Fibroblast of lung (primary cell): ENCODE measurements around the gene GPR4. TPM values are rescaled to one million over a fixed set of nuclear protein-coding genes. Genes with fewer than 3 reads are reported as not detected.

Experiments
- DNase-seq, 2 donors: peaks; one replicate each; pipeline versions ENCODE4 v3.0.0 to v3.0.0-alpha.2; 2010; ENCODE audit warnings: low read depth in 2 of 2
- H2AFZ ChIP-seq: 2 replicates; pipeline ENCODE4 v1.5.1; 2012; ENCODE audit warnings: low read length, control low read depth, inconsistent platforms
- H3K27ac ChIP-seq: 2 replicates; pipeline ENCODE4 v1.5.1; 2011; ENCODE audit warnings: low read length, control low read depth; ENCODE audit not compliant: insufficient read depth
- H3K27me3 ChIP-seq: 2 replicates; pipeline ENCODE4 v1.5.1; 2011; ENCODE audit warnings: mild to moderate bottlenecking, low read length; ENCODE audit not compliant: control insufficient read depth, insufficient read depth
- H3K36me3 ChIP-seq: 2 replicates; pipeline ENCODE4 v1.5.1; 2011; ENCODE audit warnings: low read length; ENCODE audit not compliant: control insufficient read depth, insufficient read depth
- H3K4me1 ChIP-seq: 2 replicates; pipeline ENCODE4 v1.5.1; 2011; ENCODE audit warnings: low read length; ENCODE audit not compliant: control insufficient read depth, insufficient read depth; ENCODE audit errors: extremely low read depth
- H3K4me2 ChIP-seq: 2 replicates; pipeline ENCODE4 v1.5.1; 2011; ENCODE audit warnings: low read length, control low read depth; ENCODE audit not compliant: insufficient read depth; ENCODE audit errors: extremely low read depth
- H3K4me3 ChIP-seq, 4 experiments: fragments of 200-600 bp in 1 of 4; sonication (generic) in 1 of 4; replicated peaks in 1 of 4; 2 replicates each; pipeline ENCODE4 v1.5.1; 2011 to 2016; ENCODE audit warnings: low read length in 4 of 4, low read depth in 3 of 4, mild to moderate bottlenecking in 3 of 4, control low read depth in 2 of 4, inconsistent platforms in 1 of 4, mixed read lengths in 1 of 4; ENCODE audit not compliant: insufficient read depth in 1 of 4; ENCODE audit errors: control extremely low read depth in 1 of 4
- H3K79me2 ChIP-seq: 2 replicates; pipeline ENCODE4 v1.5.1; 2012; ENCODE audit warnings: mild to moderate bottlenecking, low read length, inconsistent platforms; ENCODE audit not compliant: control insufficient read depth, insufficient read depth
- H3K9ac ChIP-seq: 2 replicates; pipeline ENCODE4 v1.5.1; 2011; ENCODE audit warnings: mild to moderate bottlenecking, low read length, control low read depth; ENCODE audit not compliant: insufficient read depth
- H3K9me3 ChIP-seq: 2 replicates; pipeline ENCODE4 v1.5.1; 2012; ENCODE audit warnings: low read depth, low read length; ENCODE audit not compliant: control insufficient read depth, insufficient read depth
- H4K20me1 ChIP-seq: 2 replicates; pipeline ENCODE4 v1.5.1; 2011; ENCODE audit warnings: low read length; ENCODE audit not compliant: control insufficient read depth, insufficient read depth; ENCODE audit errors: extremely low read depth
- EZH2 ChIP-seq: IDR thresholded peaks from 2 replicates; pipeline ENCODE4 v1.5.1; 2012; ENCODE audit warnings: low read length, control low read depth, mild to moderate bottlenecking; ENCODE audit errors: missing control alignments
- polyA plus RNA-seq, 2 donors: library from polyadenylated mRNA; depleted of rRNA in 1 of 2; stranded (reverse) in 1 of 2; unstranded in 1 of 2; fragments of >200 nt; gene quantifications; 2 replicates each; pipeline ENCODE4 v1.2.1, GENCODE V29; 2011 to 2012; ENCODE audit warnings: missing spikeins in 1 of 2
- total RNA-seq: library from RNA; depleted of rRNA; stranded (reverse); fragments of >200 nt; gene quantifications from 2 replicates; pipeline ENCODE4 v1.2.1, GENCODE V29; 2014
- TF ChIP-seq, protein P1 (sequence below), 2 donors: IDR thresholded peaks in 1 of 2; conservative IDR thresholded peaks in 1 of 2; 1 replicate in 1 of 2; 2 replicates in 1 of 2; pipeline ENCODE4 v1.5.1; 2011 to 2012; ENCODE audit warnings: low read length in 2 of 2, control low read depth in 1 of 2, inconsistent platforms in 1 of 2, low read depth in 1 of 2, mild to moderate bottlenecking in 1 of 2

GPR4 gene
- total and polyA plus RNA-seq, 2 donors (not counting 1 experiment from before 2014, with no cell fraction given): 0.58 TPM; not detected in 1

DNA sequence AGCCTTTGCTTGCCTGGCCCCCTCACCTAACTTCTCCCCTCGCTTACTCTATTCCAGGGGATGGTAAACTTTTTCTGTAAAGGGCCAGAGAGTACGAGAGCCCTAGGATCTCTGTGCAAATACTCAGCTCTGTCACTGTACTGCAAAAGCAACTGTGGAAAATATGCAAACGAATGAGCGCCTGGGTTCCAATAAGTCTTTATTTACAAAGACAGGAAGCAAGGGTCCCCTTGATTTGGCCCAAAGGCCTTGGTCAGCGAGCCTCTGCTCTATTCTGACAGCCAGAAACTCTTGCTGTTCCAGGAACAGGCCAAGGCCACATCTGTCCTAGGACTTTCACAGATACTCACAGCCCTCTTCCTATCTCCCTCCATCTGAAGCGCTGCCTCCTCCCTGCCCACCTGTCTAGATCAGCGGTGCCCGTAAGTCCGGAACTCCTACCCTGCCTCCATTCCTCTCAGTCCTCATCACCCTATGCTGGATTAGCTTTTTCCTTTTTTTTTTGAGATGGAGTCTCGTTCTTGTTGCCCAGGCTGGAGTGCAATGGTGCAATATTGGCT is 54.7 kb downstream of the GPR4 start:
- Histone ChIP-seq H3K36me3 (no peaks in the 10 kb centered on the region), H3K27ac (no peak overlapping the region), H3K27me3 (no peaks in the 10 kb centered on the region)

DNA sequence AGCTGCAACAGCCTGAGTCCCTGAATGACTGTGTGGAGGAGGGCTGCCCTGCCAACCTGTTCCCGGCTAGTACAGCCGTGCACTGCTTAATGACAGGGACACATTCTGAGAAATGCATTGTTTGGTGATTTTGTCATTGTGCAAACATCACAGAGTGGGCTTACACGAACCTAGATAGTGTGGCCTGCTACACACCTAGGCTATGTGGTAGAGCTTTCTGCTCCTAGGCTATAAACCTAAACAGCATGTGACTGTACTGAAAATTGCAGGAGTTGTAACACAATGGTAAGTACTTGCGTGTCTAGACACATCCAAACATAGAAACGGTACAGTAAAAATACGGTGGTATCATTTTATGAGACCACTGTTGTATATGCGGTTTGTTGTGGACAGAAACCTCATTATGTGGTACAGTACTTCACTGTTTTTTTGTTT is 59.8 kb downstream of the GPR4 start:
- Histone ChIP-seq H4K20me1 (no peaks in the 10 kb centered on the region), H3K9me3 (no peaks in the 10 kb centered on the region), H3K79me2 (no peaks in the 10 kb centered on the region), H3K36me3 (no peaks in the 10 kb centered on the region), H3K27ac (no peak overlapping the region), H3K27me3 (no peaks in the 10 kb centered on the region), H3K4me2 (no peak overlapping the region), H3K4me3 (no peak overlapping the region), H3K9ac (no peak overlapping the region), H3K4me1 (no peaks in the 10 kb centered on the region), H2AFZ (no peak overlapping the region)
- no peak for DNase-seq
- TF ChIP-seq, protein P1, sequence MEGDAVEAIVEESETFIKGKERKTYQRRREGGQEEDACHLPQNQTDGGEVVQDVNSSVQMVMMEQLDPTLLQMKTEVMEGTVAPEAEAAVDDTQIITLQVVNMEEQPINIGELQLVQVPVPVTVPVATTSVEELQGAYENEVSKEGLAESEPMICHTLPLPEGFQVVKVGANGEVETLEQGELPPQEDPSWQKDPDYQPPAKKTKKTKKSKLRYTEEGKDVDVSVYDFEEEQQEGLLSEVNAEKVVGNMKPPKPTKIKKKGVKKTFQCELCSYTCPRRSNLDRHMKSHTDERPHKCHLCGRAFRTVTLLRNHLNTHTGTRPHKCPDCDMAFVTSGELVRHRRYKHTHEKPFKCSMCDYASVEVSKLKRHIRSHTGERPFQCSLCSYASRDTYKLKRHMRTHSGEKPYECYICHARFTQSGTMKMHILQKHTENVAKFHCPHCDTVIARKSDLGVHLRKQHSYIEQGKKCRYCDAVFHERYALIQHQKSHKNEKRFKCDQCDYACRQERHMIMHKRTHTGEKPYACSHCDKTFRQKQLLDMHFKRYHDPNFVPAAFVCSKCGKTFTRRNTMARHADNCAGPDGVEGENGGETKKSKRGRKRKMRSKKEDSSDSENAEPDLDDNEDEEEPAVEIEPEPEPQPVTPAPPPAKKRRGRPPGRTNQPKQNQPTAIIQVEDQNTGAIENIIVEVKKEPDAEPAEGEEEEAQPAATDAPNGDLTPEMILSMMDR (conservative IDR thresholded peaks at IDR 0.05 in 1 of 2, IDR thresholded peaks at IDR 0.05 in 1 of 2; ENCODE audit: low read depth in 1 of 2, low read length in 2 of 2): no peak
- no peak for TF ChIP-seq EZH2

More for the DNA sequence above, 54.7 kb downstream of the GPR4 start:
- no peaks in the 10 kb centered on the region for H3K79me2 ChIP-seq
- H2AFZ ChIP-seq: no peak overlapping the region
- no peaks in the 10 kb centered on the region for H3K9me3 ChIP-seq
- H3K9ac ChIP-seq: no peak overlapping the region
- no peak overlapping the region for H3K4me2 ChIP-seq
- no peaks in the 10 kb centered on the region for H3K4me1 ChIP-seq
- no peaks in the 10 kb centered on the region for H4K20me1 ChIP-seq
- TF ChIP-seq, protein P1 (conservative IDR thresholded peaks at IDR 0.05 in 1 of 2, IDR thresholded peaks at IDR 0.05 in 1 of 2; ENCODE audit: low read depth in 1 of 2, low read length in 2 of 2): no peak
- no peak for TF ChIP-seq EZH2
- no peak overlapping the region for H3K4me3 ChIP-seq
- no peak for DNase-seq

Other genes with a start within 250 kb of the GPR4 start
- 16.7 and 21.6 TPM in 2 replicates for gene ERCC2, start 231.6 kb downstream of the GPR4 start, total RNA-seq
- gene ERCC2, start 231.6 kb downstream of the GPR4 start, polyA plus RNA-seq: 51.6 and 57.1 TPM in 2 replicates
- 1.5 and 3.0 TPM in 2 replicates for gene PPP1R13L, start 197.1 kb downstream of the GPR4 start, total RNA-seq
- gene PPP1R13L, start 197.1 kb downstream of the GPR4 start, polyA plus RNA-seq: 1.2 and 5.8 TPM in 2 replicates
- gene POLR1G, start 195.6 kb downstream of the GPR4 start, total RNA-seq: 3.6 and 5.4 TPM in 2 replicates
- gene POLR1G, start 195.6 kb downstream of the GPR4 start, polyA plus RNA-seq: 4.7 and 5.3 TPM in 2 replicates
- gene ERCC1, start 178.3 kb downstream of the GPR4 start, total RNA-seq: 81.1 and 81.4 TPM in 2 replicates
- gene ERCC1, start 178.3 kb downstream of the GPR4 start, polyA plus RNA-seq: 49.3 and 69.6 TPM in 2 replicates
- gene FOSB, start 134.2 kb downstream of the GPR4 start, total RNA-seq: 9.5 and 24.9 TPM in 2 replicates
- gene FOSB, start 134.2 kb downstream of the GPR4 start, polyA plus RNA-seq: 2.8 and 48.6 TPM in 2 replicates
- 5.1 and 7.9 TPM in 2 replicates for gene RTN2, start 105.2 kb downstream of the GPR4 start, total RNA-seq
- gene RTN2, start 105.2 kb downstream of the GPR4 start, polyA plus RNA-seq: 8.9 and 11.7 TPM in 2 replicates
- 1.8 and 2.8 TPM in 2 replicates for gene PPM1N, start 103.8 kb downstream of the GPR4 start, total RNA-seq
- 2.3 and 2.6 TPM in 2 replicates for gene PPM1N, start 103.8 kb downstream of the GPR4 start, polyA plus RNA-seq
- gene VASP, start 94.7 kb downstream of the GPR4 start, total RNA-seq: 33.1 and 40.3 TPM in 2 replicates
- gene VASP, start 94.7 kb downstream of the GPR4 start, polyA plus RNA-seq: 62.3 and 67.9 TPM in 2 replicates
- 3.1 and 3.8 TPM in 2 replicates for gene OPA3, start 17.4 kb downstream of the GPR4 start, total RNA-seq
- gene OPA3, start 17.4 kb downstream of the GPR4 start, polyA plus RNA-seq: 8.3 and 11.3 TPM in 2 replicates
- gene EML2, start 37.2 kb upstream of the GPR4 start, total RNA-seq: 34.7 and 69.9 TPM in 2 replicates
- gene EML2, start 37.2 kb upstream of the GPR4 start, polyA plus RNA-seq: 11.0 and 11.2 TPM in 2 replicates
- not detected in 2 replicates for gene GIPR, start 66.0 kb upstream of the GPR4 start, total RNA-seq
- gene GIPR, start 66.0 kb upstream of the GPR4 start, polyA plus RNA-seq: 0.05 and 0.25 TPM in 2 replicates
- gene SNRPD2, start 89.7 kb upstream of the GPR4 start, total RNA-seq: 361 and 362 TPM in 2 replicates
- 440 and 635 TPM in 2 replicates for gene SNRPD2, start 89.7 kb upstream of the GPR4 start, polyA plus RNA-seq
- gene QPCTL, start 90.5 kb upstream of the GPR4 start, total RNA-seq: 4.9 and 9.4 TPM in 2 replicates
- gene QPCTL, start 90.5 kb upstream of the GPR4 start, polyA plus RNA-seq: 4.6 and 5.8 TPM in 2 replicates
- 3.1 and 3.3 TPM in 2 replicates for gene FBXO46, start 128.7 kb upstream of the GPR4 start, total RNA-seq
- 1.6 and 2.0 TPM in 2 replicates for gene FBXO46, start 128.7 kb upstream of the GPR4 start, polyA plus RNA-seq
- gene MEIOSIN, start 131.2 kb upstream of the GPR4 start, total RNA-seq: not detected in 2 replicates
- gene MEIOSIN, start 131.2 kb upstream of the GPR4 start, polyA plus RNA-seq: not detected in 2 replicates
- gene SIX5, start 167.0 kb upstream of the GPR4 start, total RNA-seq: 10.7 and 11.6 TPM in 2 replicates
- 3.4 and 3.7 TPM in 2 replicates for gene SIX5, start 167.0 kb upstream of the GPR4 start, polyA plus RNA-seq
- 44.9 and 115 TPM in 2 replicates for gene DMPK, start 180.3 kb upstream of the GPR4 start, total RNA-seq
- gene DMPK, start 180.3 kb upstream of the GPR4 start, polyA plus RNA-seq: 28.8 and 54.7 TPM in 2 replicates
- 24.4 and 33.5 TPM in 2 replicates for gene DMWD, start 190.6 kb upstream of the GPR4 start, total RNA-seq
- gene DMWD, start 190.6 kb upstream of the GPR4 start, polyA plus RNA-seq: 18.1 and 18.7 TPM in 2 replicates
- gene RSPH6A, start 213.1 kb upstream of the GPR4 start, total RNA-seq: 0.17 TPM in 1 of 2 replicates, not detected in the other
- not detected in 2 replicates for gene RSPH6A, start 213.1 kb upstream of the GPR4 start, polyA plus RNA-seq